Measurements from ENCODE around the gene SEMA7A.

Gene SEMA7A

DNA sequence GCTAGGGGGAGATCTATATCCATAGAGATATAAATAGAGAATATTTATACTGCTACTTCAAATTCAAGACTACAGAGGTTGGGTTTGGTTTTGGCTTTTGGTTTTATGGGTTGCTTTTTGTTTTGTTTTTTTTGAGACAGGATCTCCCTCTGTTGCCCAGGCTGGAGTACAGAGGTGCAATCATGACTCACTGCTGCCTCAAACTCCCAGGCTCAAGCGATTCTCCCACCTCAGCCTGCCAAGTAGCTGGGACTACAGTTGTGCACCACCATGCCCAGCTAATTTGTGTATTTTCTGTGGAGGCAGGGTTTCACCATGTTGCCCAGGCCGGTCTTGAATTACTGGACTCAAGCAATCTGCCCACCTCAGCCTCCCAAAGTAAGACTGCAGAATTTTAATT, 31.1 kb upstream of the SEMA7A start:
- H3K4me3 ChIP-seq (ENCODE audit: low read depth, low read length): no peak overlapping the region
- TF ChIP-seq, protein P1, sequence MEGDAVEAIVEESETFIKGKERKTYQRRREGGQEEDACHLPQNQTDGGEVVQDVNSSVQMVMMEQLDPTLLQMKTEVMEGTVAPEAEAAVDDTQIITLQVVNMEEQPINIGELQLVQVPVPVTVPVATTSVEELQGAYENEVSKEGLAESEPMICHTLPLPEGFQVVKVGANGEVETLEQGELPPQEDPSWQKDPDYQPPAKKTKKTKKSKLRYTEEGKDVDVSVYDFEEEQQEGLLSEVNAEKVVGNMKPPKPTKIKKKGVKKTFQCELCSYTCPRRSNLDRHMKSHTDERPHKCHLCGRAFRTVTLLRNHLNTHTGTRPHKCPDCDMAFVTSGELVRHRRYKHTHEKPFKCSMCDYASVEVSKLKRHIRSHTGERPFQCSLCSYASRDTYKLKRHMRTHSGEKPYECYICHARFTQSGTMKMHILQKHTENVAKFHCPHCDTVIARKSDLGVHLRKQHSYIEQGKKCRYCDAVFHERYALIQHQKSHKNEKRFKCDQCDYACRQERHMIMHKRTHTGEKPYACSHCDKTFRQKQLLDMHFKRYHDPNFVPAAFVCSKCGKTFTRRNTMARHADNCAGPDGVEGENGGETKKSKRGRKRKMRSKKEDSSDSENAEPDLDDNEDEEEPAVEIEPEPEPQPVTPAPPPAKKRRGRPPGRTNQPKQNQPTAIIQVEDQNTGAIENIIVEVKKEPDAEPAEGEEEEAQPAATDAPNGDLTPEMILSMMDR (IDR thresholded peaks at IDR 0.05; ENCODE audit: low read depth, low read length): no peak
- TF ChIP-seq POLR2A (IDR thresholded peaks at IDR 0.05; ENCODE audit: extremely low read depth, insufficient read length): no peak
- TF ChIP-seq, protein P2, sequence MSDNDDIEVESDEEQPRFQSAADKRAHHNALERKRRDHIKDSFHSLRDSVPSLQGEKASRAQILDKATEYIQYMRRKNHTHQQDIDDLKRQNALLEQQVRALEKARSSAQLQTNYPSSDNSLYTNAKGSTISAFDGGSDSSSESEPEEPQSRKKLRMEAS (IDR thresholded peaks at IDR 0.05; ENCODE audit: low read depth, low read length): no peak
- no peak for TF ChIP-seq MYC (IDR thresholded peaks at IDR 0.05; ENCODE audit: low read depth, low read length)
- DNase-seq (ENCODE audit: low read depth): no peak

DNA sequence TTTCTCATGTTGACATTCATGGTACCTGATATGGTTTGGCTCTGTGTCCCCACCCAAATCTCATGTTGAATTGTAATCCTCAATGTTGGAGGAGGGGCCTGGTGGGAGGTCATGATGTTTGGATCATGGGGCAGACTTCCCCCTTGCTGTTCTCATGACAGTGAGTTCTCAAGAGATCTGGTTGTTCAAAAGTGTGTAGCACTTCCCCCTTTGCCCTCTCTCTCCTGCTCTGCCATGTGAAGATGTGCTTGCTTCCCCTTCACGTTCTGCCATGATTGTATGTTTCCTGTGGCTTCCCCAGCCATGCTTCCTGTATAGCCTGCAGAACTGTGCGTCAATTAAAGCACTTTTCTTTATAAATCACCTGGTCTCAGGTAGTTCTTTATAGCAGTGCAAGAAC, 30.5 kb upstream of the SEMA7A start:
- no peak overlapping the region for H3K4me3 ChIP-seq (ENCODE audit: low read depth, low read length)
- DNase-seq (ENCODE audit: low read depth): peak; percentile 60
- no peak for TF ChIP-seq MYC (IDR thresholded peaks at IDR 0.05; ENCODE audit: low read depth, low read length)
- TF ChIP-seq, protein P2 (IDR thresholded peaks at IDR 0.05; ENCODE audit: low read depth, low read length): no peak
- TF ChIP-seq, protein P1 (IDR thresholded peaks at IDR 0.05; ENCODE audit: low read depth, low read length): no peak
- no peak for TF ChIP-seq POLR2A (IDR thresholded peaks at IDR 0.05; ENCODE audit: extremely low read depth, insufficient read length)

DNA sequence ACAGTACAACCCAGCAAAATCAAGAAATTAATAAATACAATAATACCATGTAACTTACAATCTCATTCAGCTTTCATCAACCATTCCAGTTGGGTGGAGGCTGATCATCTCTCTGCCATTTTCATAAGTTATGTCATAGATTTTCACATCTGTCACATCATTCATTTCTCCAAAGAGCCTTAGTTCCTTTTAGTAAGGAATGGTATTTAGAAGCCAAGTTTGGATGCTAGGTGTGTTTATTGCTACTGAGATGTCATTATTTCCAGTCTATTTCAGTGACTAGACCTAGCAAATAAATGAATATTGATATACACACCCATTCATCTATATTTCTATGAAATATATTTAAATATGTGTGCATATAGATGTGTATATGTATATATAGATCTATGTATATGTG, 29.9 kb upstream of the SEMA7A start:
- DNase-seq (ENCODE audit: low read depth): no peak
- no peak overlapping the region for H3K4me3 ChIP-seq (ENCODE audit: low read depth, low read length)
- TF ChIP-seq MYC (IDR thresholded peaks at IDR 0.05; ENCODE audit: low read depth, low read length): no peak
- TF ChIP-seq POLR2A (IDR thresholded peaks at IDR 0.05; ENCODE audit: extremely low read depth, insufficient read length): no peak
- TF ChIP-seq, protein P1 (IDR thresholded peaks at IDR 0.05; ENCODE audit: low read depth, low read length): no peak
- TF ChIP-seq, protein P2 (IDR thresholded peaks at IDR 0.05; ENCODE audit: low read depth, low read length): no peak

DNA sequence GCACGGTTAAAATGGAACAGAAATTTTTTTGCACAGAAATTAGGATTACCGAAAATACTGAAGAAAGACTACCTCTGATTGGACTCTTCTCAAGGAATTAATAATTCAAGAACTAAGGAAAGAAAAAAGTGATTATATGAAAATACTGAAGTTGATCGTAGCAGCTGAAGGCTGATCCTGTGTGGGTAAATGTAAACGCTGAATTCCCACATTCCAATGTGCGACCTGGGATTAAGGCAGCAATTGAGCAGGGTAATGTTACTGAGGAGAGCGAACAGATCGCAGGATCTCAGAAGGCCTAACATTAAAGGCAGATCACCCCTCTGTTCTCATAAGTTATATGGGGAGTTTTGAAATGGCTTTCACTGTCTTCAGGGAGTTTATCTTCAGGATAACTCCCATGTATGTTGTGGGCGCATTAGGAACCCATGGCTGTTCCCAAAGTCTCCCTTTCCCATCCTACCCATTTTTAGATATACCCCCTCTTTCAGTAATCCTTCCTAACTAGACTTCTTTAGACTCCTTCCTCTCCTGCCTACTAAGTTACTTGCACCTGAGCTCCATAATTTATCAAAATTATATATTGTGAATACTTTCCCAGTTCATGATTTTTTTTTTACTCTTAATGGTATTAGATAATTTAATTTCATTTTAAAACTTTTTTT, 28.2 kb upstream of the SEMA7A start:
- TF ChIP-seq POLR2A (IDR thresholded peaks at IDR 0.05; ENCODE audit: extremely low read depth, insufficient read length): no peak
- TF ChIP-seq, protein P1 (IDR thresholded peaks at IDR 0.05; ENCODE audit: low read depth, low read length): no peak
- TF ChIP-seq, protein P2 (IDR thresholded peaks at IDR 0.05; ENCODE audit: low read depth, low read length): no peak
- no peak for TF ChIP-seq MYC (IDR thresholded peaks at IDR 0.05; ENCODE audit: low read depth, low read length)
- DNase-seq (ENCODE audit: low read depth): no peak
- peak overlapping the region; percentile 92 for H3K4me3 ChIP-seq (ENCODE audit: low read depth, low read length)

DNA sequence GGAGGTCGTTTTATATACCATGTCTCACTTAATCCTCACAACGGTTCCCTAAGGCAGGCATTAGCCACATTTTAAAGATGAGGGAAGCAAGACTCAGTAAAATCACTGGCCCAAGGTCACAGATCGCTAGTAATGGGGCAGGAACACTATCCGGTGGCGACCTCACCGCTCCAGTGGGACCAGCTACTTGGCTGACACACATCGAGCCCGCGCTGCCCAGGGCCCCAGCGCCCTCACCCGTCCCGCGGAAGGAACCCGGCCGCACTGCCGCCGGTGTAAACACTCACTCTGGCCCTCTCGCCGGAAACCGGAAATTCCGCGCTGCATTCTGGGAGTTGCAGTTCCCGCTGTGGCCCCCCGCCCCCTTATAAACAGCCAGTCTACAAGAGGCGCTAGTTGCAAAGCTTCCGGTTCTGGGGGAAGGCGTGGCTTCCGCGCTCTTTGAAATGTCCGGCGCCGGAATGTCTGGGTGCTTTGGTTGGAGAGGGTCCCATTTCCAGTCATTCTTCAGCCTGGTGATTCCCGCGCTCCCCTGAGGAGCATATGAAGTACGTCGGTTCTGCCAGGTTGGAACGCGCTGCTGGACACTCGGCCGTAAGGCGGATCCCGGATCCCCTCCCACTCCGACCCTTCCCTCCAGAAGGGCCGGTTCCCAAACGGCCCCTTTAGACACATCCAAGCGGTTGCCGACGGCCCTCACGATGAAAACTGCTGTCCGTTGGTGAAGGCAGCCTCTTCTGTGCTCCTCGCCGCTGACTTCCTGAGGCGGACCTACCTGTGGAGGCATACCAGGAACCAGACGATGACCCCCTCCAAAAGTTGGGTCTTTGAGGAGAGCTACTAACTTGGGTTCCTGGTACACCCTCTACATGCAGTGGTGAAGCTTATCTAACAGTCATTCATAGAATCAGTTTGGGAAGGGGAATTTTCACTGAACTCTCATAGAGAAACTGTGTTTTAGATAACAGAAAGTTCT, 27.4 kb upstream of the SEMA7A start, which contains the start of gene UBL7:
TSS of gene UBL7 (minus strand) at position 290 of the 976 bp plus-strand sequence. CDS start 2,293 bp downstream, outside the sequence.
- TF ChIP-seq, protein P2 (IDR thresholded peaks at IDR 0.05; ENCODE audit: low read depth, low read length): peak; percentile 69
- TF ChIP-seq, protein P1 (IDR thresholded peaks at IDR 0.05; ENCODE audit: low read depth, low read length): peak; percentile 18
- TF ChIP-seq MYC (IDR thresholded peaks at IDR 0.05; ENCODE audit: low read depth, low read length): peak; percentile 43
- TF ChIP-seq POLR2A (IDR thresholded peaks at IDR 0.05; ENCODE audit: extremely low read depth, insufficient read length): peak; percentile 93
- H3K4me3 ChIP-seq (ENCODE audit: low read depth, low read length): peak within 1 kb of the TSS; percentile 92
- DNase-seq (ENCODE audit: low read depth): peak; percentile 99
